Amniotic epithelial cell (primary cell): ENCODE results near the gene CFAP46.
"Not testable (repeated sequence)": the region's sequence is repeated elsewhere in the genome, so short reads cannot be mapped to it uniquely, and the experiment has no call there.

ENCODE experiments used
- DNase-seq: peaks from one replicate; pipeline ENCODE4 v3.0.0-alpha.2; 2010; ENCODE audit warnings: low read depth

The CFAP46 gene

GRCh38 chr10:132962623-132963429 is 20.5 kb upstream of the CFAP46 start:
- DNase-seq, result peak; percentile 64

- peak; percentile 66 for DNase-seq
Observed at GRCh38 chr10:132961787-132962622, 19.6 kb upstream of the CFAP46 start.

DNA sequence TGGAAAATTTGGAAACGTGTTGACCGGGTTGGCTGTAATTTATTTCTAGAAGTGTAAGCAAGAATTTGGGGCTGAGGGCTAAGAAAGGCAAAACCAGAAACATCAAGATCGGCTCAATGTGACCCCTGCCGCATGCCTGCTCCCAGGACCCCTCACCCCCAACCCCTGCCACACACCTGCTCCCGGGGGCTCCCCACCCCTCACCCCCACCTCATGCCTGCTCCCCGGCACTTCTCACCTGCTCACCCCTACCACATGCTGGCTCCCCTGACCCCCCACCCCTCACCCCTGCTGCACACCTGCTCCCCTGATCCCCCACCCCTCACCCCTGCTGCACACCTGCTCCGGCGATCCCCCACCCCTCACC is 19.0 kb upstream of the CFAP46 start:
- no peak for DNase-seq

GRCh38 chr10:132960631-132961419 is 18.5 kb upstream of the CFAP46 start:
- DNase-seq, result no peak

DNA sequence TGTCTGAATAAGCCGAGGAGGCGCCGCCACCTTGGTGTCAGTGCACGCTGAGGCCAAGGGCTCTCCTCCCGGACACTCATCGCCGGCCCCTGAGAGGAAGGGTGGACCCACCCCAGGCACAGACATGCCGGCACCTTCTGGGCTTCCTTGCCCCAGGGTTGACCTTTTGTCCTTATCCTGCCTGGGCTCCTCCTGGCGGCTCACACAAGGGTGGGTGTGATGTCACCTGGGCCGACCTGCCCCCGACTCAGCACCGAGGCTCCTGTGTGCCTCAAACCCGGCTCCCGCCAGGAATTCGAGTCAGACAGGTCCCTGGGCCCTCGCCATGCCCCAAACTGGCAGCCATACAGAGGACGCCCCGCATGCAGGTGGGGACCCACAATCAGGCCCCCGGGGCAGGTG is 17.7 kb upstream of the CFAP46 start:
- DNase-seq, result no peak

DNA sequence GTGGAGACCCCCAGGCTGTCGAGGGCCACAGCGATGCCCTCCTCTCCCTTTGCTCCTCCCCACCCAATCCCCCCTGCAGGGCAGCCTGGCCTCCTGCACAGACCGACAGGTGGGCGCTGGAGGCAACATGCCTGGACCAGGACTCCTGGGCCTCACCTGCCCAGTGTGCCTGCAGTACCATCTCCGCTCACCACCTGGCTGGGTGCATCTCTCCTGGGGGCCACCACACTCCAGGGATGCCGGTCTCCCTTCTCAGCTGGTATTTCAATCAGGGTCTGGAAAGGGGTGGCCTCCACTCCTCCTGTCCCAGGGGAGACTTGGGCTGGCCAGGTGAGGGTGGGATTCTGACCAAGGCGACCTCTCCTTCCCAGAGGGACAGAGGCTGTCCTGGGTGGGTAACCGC is 17.2 kb upstream of the CFAP46 start:
- no peak for DNase-seq

DNA sequence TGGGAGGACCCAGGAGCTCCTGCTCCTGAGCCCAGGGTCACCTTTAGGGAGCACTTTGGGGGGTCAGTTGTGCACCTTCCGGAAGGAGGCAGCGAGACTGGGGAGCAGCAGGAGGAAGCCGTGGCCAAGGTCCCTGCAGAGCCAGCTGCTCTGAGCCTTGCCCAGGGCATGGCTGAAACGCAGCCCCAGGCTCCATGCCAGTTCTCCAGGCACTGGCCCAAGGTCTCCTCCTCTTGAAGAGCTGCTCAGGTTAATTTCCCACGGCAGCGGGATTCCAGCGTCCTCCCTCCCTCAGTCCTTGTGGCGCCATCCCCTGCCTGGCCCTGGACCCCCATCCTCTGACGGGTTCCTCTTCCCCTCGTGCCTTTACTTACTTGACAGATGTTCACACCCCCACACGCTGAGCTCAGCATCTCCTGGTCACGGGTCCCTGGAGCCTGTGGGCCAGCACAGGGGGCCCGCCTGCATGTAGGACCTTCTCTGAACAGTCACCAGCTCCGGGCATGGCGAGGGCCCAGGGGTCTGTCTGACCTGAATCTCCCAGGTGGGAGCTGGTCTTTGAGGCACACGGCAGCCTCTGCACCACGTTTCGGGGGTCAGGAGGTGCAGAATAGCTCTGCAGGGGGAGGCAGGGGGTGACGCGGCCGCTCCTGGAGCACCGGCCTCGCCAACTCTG is 16.7 kb upstream of the CFAP46 start:
- DNase-seq, result no peak

DNA sequence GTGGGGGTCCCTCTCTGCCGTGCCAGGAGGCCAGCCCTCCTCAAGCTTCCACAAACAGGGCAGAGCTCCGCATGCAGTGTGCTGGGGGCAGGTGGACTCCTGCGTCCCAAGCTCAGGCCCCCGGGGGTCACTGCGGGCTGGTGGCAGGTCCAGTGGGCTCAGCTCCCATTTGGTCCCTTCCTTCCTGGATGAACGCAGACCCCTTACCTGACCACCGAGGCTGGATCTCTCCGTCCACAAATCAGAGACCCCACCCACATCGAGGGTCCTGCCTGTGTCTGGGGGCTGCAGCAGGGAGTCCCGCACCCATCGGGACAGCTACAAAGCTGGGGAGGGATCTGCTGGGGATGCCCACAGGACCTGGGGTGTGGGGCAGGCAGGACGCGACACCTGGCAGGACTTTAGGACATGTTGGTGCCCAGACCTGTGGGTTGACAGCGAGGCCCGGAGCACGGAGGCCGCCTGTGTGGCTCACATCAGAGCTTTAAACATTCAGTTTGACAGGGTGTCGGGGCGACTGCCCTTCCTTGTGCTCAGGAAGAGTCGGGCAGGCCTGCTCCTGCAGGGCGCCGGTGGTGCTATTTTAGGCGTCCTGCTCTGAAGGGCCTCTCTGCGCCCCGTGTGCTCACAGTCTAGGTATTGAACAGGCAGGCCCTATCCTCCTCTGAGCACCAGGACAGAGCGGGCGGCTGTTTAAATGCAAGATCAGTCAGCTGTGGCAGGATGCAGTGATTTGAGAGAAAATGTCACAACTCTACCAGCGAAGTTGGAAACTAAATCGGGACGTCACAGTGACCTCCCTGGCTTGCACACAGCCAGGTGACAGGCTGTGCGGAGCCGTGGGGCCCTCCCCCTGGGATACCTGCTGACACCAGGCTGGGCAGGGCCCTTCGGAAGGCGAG is 15.9 kb upstream of the CFAP46 start:
- DNase-seq, result no peak

DNA sequence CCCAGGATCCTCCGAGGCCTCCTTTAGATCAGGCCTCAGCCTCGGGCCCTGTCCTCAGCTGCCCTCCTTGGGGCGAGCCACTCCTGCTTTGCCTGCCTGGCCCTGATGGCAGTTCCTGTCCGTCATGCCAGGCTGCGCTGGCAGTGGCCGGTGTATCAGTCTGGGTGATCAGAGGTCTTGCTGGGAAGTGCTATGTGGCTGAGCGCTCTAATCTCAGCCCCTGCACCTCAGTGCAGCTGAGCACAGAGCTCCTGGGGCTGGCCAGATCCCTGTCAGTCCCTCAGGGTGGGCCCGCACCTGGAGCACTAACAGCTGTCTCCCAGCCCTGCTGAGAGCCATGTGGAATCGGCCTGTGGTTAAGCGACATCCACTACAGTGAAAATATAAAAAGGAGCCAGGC is 14.8 kb upstream of the CFAP46 start:
- DNase-seq, result no peak

GRCh38 chr10:132956259-132956658 is 13.9 kb upstream of the CFAP46 start:
- not testable (repeated sequence) for DNase-seq

GRCh38 chr10:132955479-132955878 is 13.1 kb upstream of the CFAP46 start:
- no peak for DNase-seq

GRCh38 chr10:132953428-132953827 is 11.1 kb upstream of the CFAP46 start:
- DNase-seq, result no peak

- DNase-seq, result no peak
Observed at GRCh38 chr10:132951926-132952325, 9.6 kb upstream of the CFAP46 start.

GRCh38 chr10:132948351-132948750 is 6.0 kb upstream of the CFAP46 start:
- no peak for DNase-seq

GRCh38 chr10:132947843-132948242 is 5.5 kb upstream of the CFAP46 start:
- no peak for DNase-seq

- no peak for DNase-seq
Observed at GRCh38 chr10:132946806-132947546, 4.6 kb upstream of the CFAP46 start.

DNA sequence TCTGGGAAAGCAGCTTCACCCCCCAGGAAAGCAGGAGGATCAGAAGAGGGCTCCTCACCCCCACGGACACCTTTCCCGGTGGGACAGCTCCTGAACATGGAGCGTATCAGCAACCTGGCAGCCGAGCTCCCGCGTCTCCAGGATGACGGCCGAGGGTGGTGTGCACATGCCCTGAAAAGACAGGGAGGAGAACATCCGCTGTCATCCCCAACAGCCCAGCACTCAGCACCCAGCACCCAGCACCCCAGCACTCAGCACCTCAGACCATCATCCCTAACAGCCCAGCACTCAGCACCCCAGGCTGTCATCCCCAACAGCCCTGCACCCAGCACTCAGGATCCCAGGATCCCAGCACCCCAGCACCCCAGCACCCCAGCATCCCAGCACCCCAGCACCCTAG is 3.9 kb upstream of the CFAP46 start:
- DNase-seq, result no peak

GRCh38 chr10:132945894-132946255 is 3.5 kb upstream of the CFAP46 start:
- no peak for DNase-seq

DNA sequence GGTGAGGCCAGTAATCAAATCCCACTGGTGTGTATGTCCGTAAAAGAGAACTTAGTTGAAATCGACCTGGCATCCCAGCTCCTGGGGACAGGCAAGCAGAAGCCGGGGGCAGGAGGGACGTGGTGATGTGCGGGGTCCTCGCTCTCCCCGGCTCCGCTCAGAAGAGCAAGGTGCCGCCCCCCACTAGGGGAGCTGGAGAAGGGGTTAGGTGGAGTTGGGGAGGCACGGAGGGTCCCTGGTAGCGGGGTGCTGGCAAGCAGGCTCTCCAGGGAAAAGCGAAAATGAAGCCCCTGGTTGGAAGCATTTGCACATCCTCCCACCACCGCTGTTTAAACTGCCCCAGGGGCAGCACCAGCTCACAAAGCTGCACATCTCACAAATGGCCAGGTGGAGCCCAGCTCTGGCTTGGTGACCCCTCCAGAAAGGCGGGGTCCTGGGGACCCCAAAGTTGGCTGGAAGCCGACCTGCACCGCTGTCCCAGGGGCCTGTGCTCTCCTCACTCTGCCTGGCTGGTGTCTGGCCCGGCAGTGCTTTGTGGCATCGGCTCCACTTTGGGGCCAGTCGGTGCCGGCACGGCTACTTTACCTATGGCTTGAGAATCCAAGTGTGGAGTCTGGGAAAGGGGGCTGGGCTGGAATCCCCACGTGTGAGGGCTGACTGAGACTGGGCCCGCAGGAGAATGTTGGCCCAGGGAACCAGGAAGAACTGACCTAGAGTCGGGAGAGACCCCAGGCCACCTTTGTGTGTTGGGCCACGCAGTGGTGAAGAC is 2.9 kb upstream of the CFAP46 start:
- no peak for DNase-seq

DNA sequence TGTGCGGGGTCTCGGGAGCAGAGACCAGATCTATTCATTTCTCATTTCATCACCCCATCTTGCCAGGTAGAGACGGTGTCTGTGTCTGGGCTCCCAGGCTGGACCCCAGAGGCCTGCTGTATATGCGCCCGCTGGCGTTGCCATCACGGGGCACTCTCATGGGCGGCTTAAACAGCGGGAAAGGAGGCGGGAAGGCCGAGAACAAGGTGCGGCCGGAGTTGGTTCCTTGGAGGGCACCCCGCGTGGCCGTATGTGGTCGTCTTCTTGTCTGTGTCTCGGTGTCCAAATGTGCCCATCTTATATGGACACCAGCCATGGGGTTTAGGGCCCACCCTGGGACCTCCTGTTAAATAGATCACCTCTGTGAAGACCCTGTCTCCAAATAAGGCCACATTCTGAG is 2.1 kb upstream of the CFAP46 start:
- no peak for DNase-seq
